Loucy (cell line): Measurements from ENCODE around the gene TBATA.

Experiments
- H2AFZ ChIP-seq: fragments of 200-600 bp; sonication (generic); 2 replicates; pipeline ENCODE4 v1.6.0; 2016; ENCODE audit warnings: antibody characterized with exemption, mild to moderate bottlenecking, low read length, moderate library complexity
- H3F3A ChIP-seq: fragments of 200-600 bp; 2 replicates; pipeline ENCODE4 v1.6.0; 2016; ENCODE audit warnings: antibody characterized with exemption, low read depth, mild to moderate bottlenecking
- H3K27me3 ChIP-seq: fragments of 200-600 bp; sonication (generic); 2 replicates; pipeline ENCODE4 v1.6.1; 2014; ENCODE audit warnings: low read length, mild to moderate bottlenecking; ENCODE audit not compliant: insufficient read depth, poor library complexity, severe bottlenecking
- H3K36me3 ChIP-seq: fragments of 200-600 bp; sonication (generic); 2 replicates; pipeline ENCODE4 v1.6.1; 2016; ENCODE audit warnings: low read length; ENCODE audit not compliant: insufficient read depth
- H3K4me1 ChIP-seq: fragments of 200-600 bp; sonication (generic); 2 replicates; pipeline ENCODE4 v1.5.1; 2014; ENCODE audit warnings: low read length, mild to moderate bottlenecking; ENCODE audit not compliant: insufficient read depth, poor library complexity, severe bottlenecking
- H3K4me2 ChIP-seq: fragments of 200-600 bp; sonication (generic); 2 replicates; pipeline ENCODE4 v1.6.0; 2014; ENCODE audit warnings: antibody characterized with exemption, low read length, low read depth, mild to moderate bottlenecking; ENCODE audit not compliant: poor library complexity, severe bottlenecking
- H3K4me3 ChIP-seq: fragments of 200-600 bp; sonication (generic); 2 replicates; pipeline ENCODE4 v1.5.1; 2014; ENCODE audit warnings: low read length, mild to moderate bottlenecking, mixed read lengths; ENCODE audit not compliant: poor library complexity, severe bottlenecking
- H3K79me2 ChIP-seq: fragments of 200-600 bp; sonication (generic); 2 replicates; pipeline ENCODE4 v1.6.1; 2014; ENCODE audit warnings: low read length; ENCODE audit not compliant: insufficient read depth
- H3K9ac ChIP-seq: fragments of 200-600 bp; sonication (generic); 2 replicates; pipeline ENCODE4 v1.6.0; 2014; ENCODE audit warnings: mild to moderate bottlenecking, low read depth, low read length, moderate library complexity; ENCODE audit not compliant: poor library complexity, severe bottlenecking
- H3K9me2 ChIP-seq: fragments of 200-600 bp; sonication (generic); replicated peaks from 2 replicates; pipeline ENCODE4 v1.6.1; 2016; ENCODE audit warnings: low read depth, low read length, mixed read lengths
- H3K9me3 ChIP-seq: fragments of 200-600 bp; sonication (generic); 2 replicates; pipeline ENCODE4 v1.6.1; 2014; ENCODE audit warnings: mild to moderate bottlenecking, antibody characterized with exemption, low read length, low read depth; ENCODE audit not compliant: insufficient read depth
- H4K20me1 ChIP-seq: fragments of 200-600 bp; sonication (generic); 2 replicates; pipeline ENCODE4 v1.6.0; 2014; ENCODE audit warnings: antibody characterized with exemption, low read length, mild to moderate bottlenecking; ENCODE audit not compliant: insufficient read depth, poor library complexity, severe bottlenecking
- EZH2phosphoT487 ChIP-seq: fragments of 200-600 bp; IDR thresholded peaks from 2 replicates; pipeline ENCODE4 v1.6.1; 2018; ENCODE audit warnings: antibody characterized with exemption, mild to moderate bottlenecking, moderate library complexity, borderline replicate concordance
- TF ChIP-seq, protein P1 (sequence below): fragments of 200-600 bp; sonication (generic); conservative IDR thresholded peaks from 2 replicates; pipeline ENCODE4 v1.5.1; 2014; ENCODE audit warnings: mild to moderate bottlenecking, antibody characterized with exemption, low read length

Gene TBATA

DNA sequence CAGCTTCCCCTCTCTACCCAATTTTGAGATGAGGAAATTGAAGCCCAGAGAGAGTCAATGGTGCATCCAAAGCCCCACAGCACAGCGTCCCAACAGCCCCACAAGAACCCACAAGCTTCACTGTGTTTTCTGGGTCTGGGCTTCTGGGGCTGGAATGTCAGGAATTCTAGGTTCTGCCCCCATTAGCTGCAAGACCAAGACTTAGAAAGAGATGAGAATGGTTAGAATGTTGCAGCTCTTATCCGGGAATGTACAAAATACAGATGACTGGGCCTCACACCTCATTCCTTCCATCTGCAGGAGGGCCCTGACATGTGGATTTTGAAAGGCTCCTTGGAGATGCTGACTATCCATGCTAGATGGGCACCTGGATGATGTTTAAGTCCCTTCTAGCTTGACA, 24.5 kb upstream of the TBATA start:
- Histone ChIP-seq H3K27me3 (no peaks in the 10 kb centered on the region), H3K4me3 (no peak overlapping the region), H3F3A (no peaks in the 10 kb centered on the region), H4K20me1 (no peaks in the 10 kb centered on the region), H3K79me2 (no peaks in the 10 kb centered on the region), H3K4me2 (no peak overlapping the region), H3K9ac (no peak overlapping the region), H2AFZ (no peak overlapping the region), H3K9me3 (no peaks in the 10 kb centered on the region), H3K4me1 (peaks cover 32% of the 10 kb centered on the region), H3K36me3 (no peaks in the 10 kb centered on the region), H3K9me2 (no peaks in the 10 kb centered on the region)
- TF ChIP-seq EZH2phosphoT487 = no peak
- TF ChIP-seq, protein P1, sequence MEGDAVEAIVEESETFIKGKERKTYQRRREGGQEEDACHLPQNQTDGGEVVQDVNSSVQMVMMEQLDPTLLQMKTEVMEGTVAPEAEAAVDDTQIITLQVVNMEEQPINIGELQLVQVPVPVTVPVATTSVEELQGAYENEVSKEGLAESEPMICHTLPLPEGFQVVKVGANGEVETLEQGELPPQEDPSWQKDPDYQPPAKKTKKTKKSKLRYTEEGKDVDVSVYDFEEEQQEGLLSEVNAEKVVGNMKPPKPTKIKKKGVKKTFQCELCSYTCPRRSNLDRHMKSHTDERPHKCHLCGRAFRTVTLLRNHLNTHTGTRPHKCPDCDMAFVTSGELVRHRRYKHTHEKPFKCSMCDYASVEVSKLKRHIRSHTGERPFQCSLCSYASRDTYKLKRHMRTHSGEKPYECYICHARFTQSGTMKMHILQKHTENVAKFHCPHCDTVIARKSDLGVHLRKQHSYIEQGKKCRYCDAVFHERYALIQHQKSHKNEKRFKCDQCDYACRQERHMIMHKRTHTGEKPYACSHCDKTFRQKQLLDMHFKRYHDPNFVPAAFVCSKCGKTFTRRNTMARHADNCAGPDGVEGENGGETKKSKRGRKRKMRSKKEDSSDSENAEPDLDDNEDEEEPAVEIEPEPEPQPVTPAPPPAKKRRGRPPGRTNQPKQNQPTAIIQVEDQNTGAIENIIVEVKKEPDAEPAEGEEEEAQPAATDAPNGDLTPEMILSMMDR = no peak

DNA sequence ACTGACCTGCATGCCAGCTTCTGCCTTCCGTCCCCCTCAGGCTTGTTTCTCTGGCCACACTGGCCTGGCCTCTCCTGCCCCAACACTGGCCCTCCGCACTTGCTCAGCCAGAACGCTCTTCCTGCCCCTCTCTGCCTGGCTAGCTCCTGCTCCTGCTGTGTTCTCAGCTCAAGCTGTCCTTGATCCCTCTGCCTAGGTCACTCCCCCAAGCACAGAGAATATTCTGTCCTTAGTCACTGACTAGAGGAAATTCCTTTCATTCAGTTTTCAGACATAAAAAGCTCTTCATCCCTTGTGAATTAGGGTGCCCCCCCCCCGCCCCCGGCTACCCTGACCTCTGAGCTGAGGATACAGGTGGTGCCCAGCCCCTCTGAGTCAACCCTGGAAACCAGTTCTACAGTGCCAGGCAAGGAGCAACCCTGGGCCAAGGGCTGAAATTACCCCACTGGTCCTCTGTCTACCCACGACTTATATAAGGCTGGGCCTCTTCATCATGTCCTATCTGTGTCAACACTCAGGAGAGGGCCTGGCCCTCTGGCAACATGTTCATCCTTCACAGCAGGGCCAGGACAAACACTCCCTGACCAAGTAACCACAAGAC, 23.9 kb upstream of the TBATA start:
- Histone ChIP-seq H2AFZ (no peak overlapping the region), H3K9me3 (no peaks in the 10 kb centered on the region), H3K27me3 (no peaks in the 10 kb centered on the region), H3K79me2 (no peaks in the 10 kb centered on the region), H3K4me1 (peaks cover 32% of the 10 kb centered on the region), H3F3A (no peaks in the 10 kb centered on the region), H4K20me1 (no peaks in the 10 kb centered on the region), H3K9me2 (no peaks in the 10 kb centered on the region), H3K4me3 (no peak overlapping the region), H3K36me3 (no peaks in the 10 kb centered on the region), H3K4me2 (no peak overlapping the region), H3K9ac (no peak overlapping the region)
- no peak for TF ChIP-seq EZH2phosphoT487
- TF ChIP-seq, protein P1 = no peak

DNA sequence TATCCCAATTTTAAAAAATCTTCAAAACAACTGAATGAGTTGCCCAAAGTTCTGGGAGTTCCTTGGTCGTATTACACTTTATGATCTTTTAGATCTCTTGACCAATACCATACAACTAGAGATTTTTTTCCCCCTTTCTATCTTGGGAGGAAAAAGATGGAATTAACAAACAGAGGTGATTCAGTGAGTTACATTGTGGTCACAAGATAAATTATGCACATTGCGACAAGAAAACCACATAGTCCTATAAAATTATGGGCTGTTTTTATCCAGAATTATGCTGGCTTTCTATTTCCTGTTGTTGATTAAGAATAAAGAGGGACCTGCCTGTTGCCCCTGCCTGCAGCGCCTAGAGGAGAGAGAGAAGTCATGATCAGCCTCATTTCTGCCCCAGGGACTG, 22.4 kb upstream of the TBATA start:
- Histone ChIP-seq H2AFZ (peak overlapping the region; percentile 20; the same call in 1 of the 2 replicates), H3K9me3 (no peaks in the 10 kb centered on the region), H3K9me2 (no peaks in the 10 kb centered on the region), H3F3A (no peaks in the 10 kb centered on the region), H3K36me3 (no peaks in the 10 kb centered on the region), H3K79me2 (no peaks in the 10 kb centered on the region), H3K4me1 (peaks cover 32% of the 10 kb centered on the region), H3K4me2 (peak overlapping the region; percentile 40), H3K4me3 (peak overlapping the region; percentile 3), H4K20me1 (no peaks in the 10 kb centered on the region), H3K27me3 (no peaks in the 10 kb centered on the region), H3K9ac (no peak overlapping the region)
- TF ChIP-seq EZH2phosphoT487 = no peak
- TF ChIP-seq, protein P1 = no peak
